H1 (cell line): Measurements from ENCODE around the gene FAM131C. TPM values are rescaled to one million over a fixed set of nuclear protein-coding genes. Genes with fewer than 3 reads are reported as not detected.

Experiments
- CTCF ChIA-PET: fragments of 300-600 bp; sonication (Branson Sonifier 250); formaldehyde crosslinking; loops from one replicate; lab custom pipeline; 2021; ENCODE audit not compliant: partially characterized antibody; lab: Charles Lee
- POLR2A ChIA-PET: fragments of 300-600 bp; sonication (Branson Sonifier 250); formaldehyde crosslinking; loops from one replicate; lab custom pipeline; 2021; ENCODE audit warnings: inconsistent platforms; ENCODE audit not compliant: partially characterized antibody; lab: Charles Lee
- DNase-seq, 2 experiments: peaks; one replicate each; pipeline versions ENCODE4 v3.0.0 to v3.0.0-alpha.2; 2010 to 2022; ENCODE audit warnings: low spot score in 2 of 2, low read depth in 1 of 2, mixed read lengths in 1 of 2
- FAIRE-seq: peaks from 2 replicates; lab custom pipeline; 2011; peaks lifted over from hg19 to GRCh38; lab: Jason Lieb, UNC
- H2AFZ ChIP-seq: 2 replicates; pipeline ENCODE4 v1.8.1; 2012; ENCODE audit warnings: low read length, inconsistent platforms
- H2AK5ac ChIP-seq: 2 replicates; pipeline ENCODE4 v1.6.1; 2013; ENCODE audit warnings: low read depth, low read length
- H2BK120ac ChIP-seq: replicated peaks from 2 replicates; pipeline ENCODE3; 2013; ENCODE audit warnings: low read depth, low read length, inconsistent platforms
- H2BK12ac ChIP-seq: 2 replicates; pipeline ENCODE4 v1.6.1; 2013; ENCODE audit warnings: low read depth, low read length
- H2BK15ac ChIP-seq: 2 replicates; pipeline ENCODE4 v1.6.1; 2013; ENCODE audit warnings: low read length
- H2BK20ac ChIP-seq: 2 replicates; pipeline ENCODE4 v1.6.1; 2013; ENCODE audit warnings: low read length
- H2BK5ac ChIP-seq: 2 replicates; pipeline ENCODE4 v1.6.1; 2013; ENCODE audit warnings: low read depth, low read length
- H3K14ac ChIP-seq: 2 replicates; pipeline ENCODE4 v1.6.1; 2013; ENCODE audit warnings: inconsistent platforms; ENCODE audit not compliant: insufficient read length
- H3K18ac ChIP-seq: 2 replicates; pipeline ENCODE4 v1.6.1; 2013; ENCODE audit warnings: low read length; ENCODE audit errors: extremely low read depth
- H3K23ac ChIP-seq: 2 replicates; pipeline ENCODE4 v1.6.1; 2013; ENCODE audit warnings: inconsistent platforms; ENCODE audit not compliant: insufficient read length
- H3K23me2 ChIP-seq: 2 replicates; pipeline ENCODE4 v1.6.1; 2013; ENCODE audit warnings: low read depth, low read length
- H3K27ac ChIP-seq: 2 replicates; pipeline ENCODE4 v1.6.1; 2011; ENCODE audit warnings: low read depth, low read length, inconsistent platforms
- H3K27me3 ChIP-seq, 4 experiments: replicated peaks in 1 of 4; 1 replicate in 1 of 4; 2 replicates in 3 of 4; pipeline versions ENCODE4 v1.6.1 to v1.8.1; 2011 to 2013; ENCODE audit warnings: low read length in 3 of 4, mild to moderate bottlenecking in 3 of 4, inconsistent platforms in 2 of 4, mixed read lengths in 2 of 4, moderate library complexity in 1 of 4; ENCODE audit not compliant: control insufficient read depth in 3 of 4, insufficient read depth in 3 of 4; ENCODE audit errors: extremely low read depth in 1 of 4
- H3K36me3 ChIP-seq, 4 experiments: 2 replicates each; pipeline versions ENCODE4 v1.6.1 to v1.8.1; 2011 to 2013; ENCODE audit warnings: mild to moderate bottlenecking in 4 of 4, low read length in 3 of 4, moderate library complexity in 2 of 4, control low read depth in 1 of 4, inconsistent platforms in 1 of 4; ENCODE audit not compliant: insufficient read depth in 4 of 4, control insufficient read depth in 2 of 4
- H3K4ac ChIP-seq: replicated peaks from 2 replicates; pipeline ENCODE3; 2013; ENCODE audit warnings: low read length, low read depth, mixed read lengths, inconsistent platforms; ENCODE audit not compliant: insufficient read length
- H3K4me1 ChIP-seq, 4 experiments: replicated peaks in 1 of 4; 1 replicate in 1 of 4; 2 replicates in 3 of 4; pipeline versions ENCODE4 v1.6.1 to v1.8.1; 2011 to 2013; ENCODE audit warnings: low read length in 3 of 4, inconsistent platforms in 2 of 4, mixed read lengths in 1 of 4; ENCODE audit not compliant: insufficient read depth in 4 of 4, control insufficient read depth in 3 of 4
- H3K4me2 ChIP-seq, 2 experiments: 2 replicates each; pipeline versions ENCODE4 v1.6.1 to v1.8.1; 2011 to 2013; ENCODE audit warnings: low read depth in 2 of 2, low read length in 2 of 2, control low read depth in 1 of 2, inconsistent platforms in 1 of 2, mild to moderate bottlenecking in 1 of 2; ENCODE audit not compliant: insufficient read depth in 1 of 2
- H3K4me3 ChIP-seq, 4 experiments: fragments of 200-600, 300-600 bp in 1 of 4; sonication (generic), shearing (Covaris generic), sonication (Bioruptor Twin) in 1 of 4; 2 replicates each; pipeline versions ENCODE4 v1.5.1 to v1.8.1; 2011 to 2016; ENCODE audit warnings: low read length in 4 of 4, low read depth in 3 of 4, control low read depth in 2 of 4, inconsistent platforms in 2 of 4, mild to moderate bottlenecking in 2 of 4, mixed read lengths in 1 of 4, moderate library complexity in 1 of 4; ENCODE audit not compliant: insufficient read depth in 2 of 4; ENCODE audit errors: extremely low read depth in 1 of 4
- H3K56ac ChIP-seq: replicated peaks from 2 replicates; pipeline ENCODE3; 2013; ENCODE audit warnings: low read depth, mild to moderate bottlenecking, mixed read lengths, low read length, inconsistent platforms; ENCODE audit not compliant: insufficient read length
- H3K79me1 ChIP-seq: 2 replicates; pipeline ENCODE4 v1.6.1; 2013; ENCODE audit warnings: low read depth, low read length, control low read depth
- H3K79me2 ChIP-seq, 2 experiments: 2 replicates each; pipeline versions ENCODE4 v1.6.1 to v1.8.1; 2012 to 2013; ENCODE audit warnings: low read length in 2 of 2, mild to moderate bottlenecking in 2 of 2, inconsistent platforms in 1 of 2; ENCODE audit not compliant: insufficient read depth in 2 of 2, control insufficient read depth in 1 of 2
- H3K9ac ChIP-seq, 4 experiments: replicated peaks in 1 of 4; 1 replicate in 1 of 4; 2 replicates in 3 of 4; pipeline versions ENCODE4 v1.6.1 to v1.8.1; 2011 to 2013; ENCODE audit warnings: low read depth in 3 of 4, low read length in 3 of 4, control low read depth in 2 of 4, mild to moderate bottlenecking in 2 of 4, moderate library complexity in 2 of 4, inconsistent platforms in 1 of 4; ENCODE audit errors: extremely low read depth in 1 of 4
- H3K9me3 ChIP-seq, 2 experiments: 2 replicates each; pipeline versions ENCODE4 v1.6.1 to v1.8.1; 2012 to 2013; ENCODE audit warnings: mild to moderate bottlenecking in 2 of 2, moderate library complexity in 2 of 2, control low read depth in 1 of 2, inconsistent platforms in 1 of 2, low read depth in 1 of 2, low read length in 1 of 2, mixed read lengths in 1 of 2; ENCODE audit not compliant: insufficient read depth in 2 of 2
- H4K20me1 ChIP-seq, 2 experiments: replicated peaks in 1 of 2; 2 replicates each; pipeline versions ENCODE3 to v1.8.1; 2011 to 2013; ENCODE audit warnings: inconsistent platforms in 2 of 2, low read length in 2 of 2, mild to moderate bottlenecking in 1 of 2; ENCODE audit not compliant: insufficient read depth in 2 of 2, control insufficient read depth in 1 of 2
- H4K5ac ChIP-seq: 2 replicates; pipeline ENCODE4 v1.6.1; 2013; ENCODE audit warnings: low read length, low read depth, mixed read lengths, inconsistent platforms; ENCODE audit not compliant: insufficient read length
- H4K8ac ChIP-seq: 2 replicates; pipeline ENCODE4 v1.8.0; 2013; ENCODE audit warnings: mild to moderate bottlenecking, moderate library complexity, low read length, inconsistent platforms; ENCODE audit not compliant: insufficient read depth; ENCODE audit errors: extremely low read depth
- H4K91ac ChIP-seq: replicated peaks from 2 replicates; pipeline ENCODE3; 2013; ENCODE audit warnings: low read length, mixed read lengths, inconsistent platforms; ENCODE audit not compliant: insufficient read length
- RFX5 ChIP-seq: IDR thresholded peaks from 2 replicates; pipeline ENCODE4 v1.6.1; 2011; ENCODE audit warnings: low read depth, low read length, improper control_type of control experiment, borderline replicate concordance
- SP2 ChIP-seq: IDR thresholded peaks from 2 replicates; pipeline ENCODE4 v1.6.1; 2012; ENCODE audit warnings: mild to moderate bottlenecking, low read length, inconsistent platforms
- WGBS, 2 experiments: shearing (Covaris generic) in 1 of 2; methylation state at CpG; one replicate each; pipeline versions ENCODE4 v1.1.6 to v1.1.7; 2013 to 2015; ENCODE audit warnings: low lambda C conversion rate in 2 of 2, mixed read lengths in 2 of 2, inconsistent platforms in 1 of 2, low coverage in 1 of 2, missing lambda C conversion rate in 1 of 2; ENCODE audit not compliant: insufficient replicate concordance in 2 of 2, insufficient coverage in 1 of 2, insufficient read length in 1 of 2; ENCODE audit errors: extremely low coverage in 1 of 2, missing lambda C conversion rate in 1 of 2; 5-methylcytosine and 5-hydroxymethylcytosine counted together
- polyA plus RNA-seq, 7 experiments: library from polyadenylated mRNA; depleted of rRNA in 3 of 7; stranded (reverse) in 5 of 7; unstranded in 2 of 7; fragments of >200 nt in 5 of 7; fragments of 200-250 nt in 2 of 7; gene quantifications; 1 replicate in 5 of 7; 2 replicates in 1 of 7; 4 replicates in 1 of 7; pipeline versions ENCODE4 v1.2.1 to v1.2.3, GENCODE V29; 2011 to 2013; ENCODE audit warnings: missing spikeins in 2 of 7, mixed read lengths in 2 of 7
- total RNA-seq: library from RNA; stranded (reverse); fragmentation: NEBNext Ultra II Directional; extraction: Animal tissue kit (Norgen Biotek cat#: 25700); gene quantifications from 2 replicates; pipeline ENCODE4 v1.2.1, GENCODE V29; 2021
- TF ChIP-seq, protein P1 (sequence below): IDR thresholded peaks from 2 replicates; pipeline ENCODE4 v1.6.1; 2012; ENCODE audit warnings: inconsistent platforms

Gene FAM131C
- total and polyA plus RNA-seq, 2 of the 8 experiments (the other 6 are each of a cell fraction or from before 2014, with no cell fraction given): 0.73 to 0.78 TPM

DNA sequence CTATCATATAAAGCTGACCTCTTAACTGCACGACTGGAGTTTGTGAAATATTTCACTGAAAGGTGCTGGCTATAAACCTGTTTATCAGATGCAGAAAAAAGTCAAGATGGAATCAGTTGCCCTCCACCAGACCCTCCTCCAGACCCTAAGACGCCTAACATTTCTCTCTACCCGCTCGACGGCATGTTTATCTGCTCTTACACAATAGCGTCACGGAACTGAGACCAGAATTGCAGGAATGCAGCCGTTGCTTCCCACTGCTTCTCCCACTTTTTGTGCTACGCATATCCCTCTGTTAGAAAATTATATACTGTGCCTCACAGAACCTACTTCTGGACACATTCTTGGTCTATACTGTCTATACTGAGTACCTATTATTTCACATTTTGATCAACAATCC, 28.2 kb upstream of the FAM131C start:
- no peak overlapping the region for H2AK5ac ChIP-seq
- no peaks in the 10 kb centered on the region; a peak in 1 of 7 replicates for H3K27me3 ChIP-seq
- no peak overlapping the region for H3K14ac ChIP-seq
- CTCF ChIA-PET: interaction anchor here (1.3 to 31.3 kb wide), 4 partner anchors 8 to 23 kb away, joined by 3 to 522 read pairs (median 6); partner anchors contain the start of gene FAM131C
- FAIRE-seq (no peak), DNase-seq (no peak)
- no peak overlapping the region for H4K8ac ChIP-seq
- H3K23ac ChIP-seq: no peak overlapping the region
- H3K27ac ChIP-seq: no peak overlapping the region
- no peak overlapping the region for H3K18ac ChIP-seq
- no peak overlapping the region for H3K4me2 ChIP-seq
- H2AFZ ChIP-seq: no peak overlapping the region
- no peak overlapping the region for H3K4me3 ChIP-seq
- no peak overlapping the region for H2BK12ac ChIP-seq
- H3K4me1 ChIP-seq: no peaks in the 10 kb centered on the region; a peak in 1 of 7 replicates
- no peak overlapping the region for H3K4ac ChIP-seq
- 93% methylated on average over 9 of the region's 9 CpGs; no CpG with 5 or more reads in 1 of the 2 experiments for WGBS, 2 experiments
- H2BK120ac ChIP-seq: no peak overlapping the region
- no peaks in the 10 kb centered on the region for H3K79me1 ChIP-seq
- H4K5ac ChIP-seq: no peak overlapping the region
- H2BK20ac ChIP-seq: no peak overlapping the region
- POLR2A ChIA-PET: interaction anchor here (1.4 kb wide), 1 partner anchor 11 kb away, joined by 4 read pairs; no protein-coding TSS in a partner anchor
- no peaks in the 10 kb centered on the region; the same call in 1 of the 2 replicates for H3K23me2 ChIP-seq
- H2BK15ac ChIP-seq: no peak overlapping the region
- H4K91ac ChIP-seq: no peak overlapping the region
- no peak overlapping the region for H3K56ac ChIP-seq
- H4K20me1 ChIP-seq: no peaks in the 10 kb centered on the region
- no peak overlapping the region for H2BK5ac ChIP-seq
- TF ChIP-seq, protein P1, sequence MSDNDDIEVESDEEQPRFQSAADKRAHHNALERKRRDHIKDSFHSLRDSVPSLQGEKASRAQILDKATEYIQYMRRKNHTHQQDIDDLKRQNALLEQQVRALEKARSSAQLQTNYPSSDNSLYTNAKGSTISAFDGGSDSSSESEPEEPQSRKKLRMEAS: no peak
- TF ChIP-seq SP2: no peak
- TF ChIP-seq RFX5: no peak
- peaks cover 6 to 8% of the 10 kb centered on the region in 2 experiments for H3K9me3 ChIP-seq
- H3K36me3 ChIP-seq: no peaks in the 10 kb centered on the region
- H3K9ac ChIP-seq: no peak overlapping the region
- no peaks in the 10 kb centered on the region for H3K79me2 ChIP-seq
